Measurements from ENCODE around the gene RPUSD1. TPM values are rescaled to one million over a fixed set of nuclear protein-coding genes. Genes with fewer than 3 reads are reported as not detected.

The RPUSD1 gene
- polyA plus RNA-seq, 1 donor (not counting 4 experiments of a cell fraction or from before 2014, with no cell fraction given), result 11.9 TPM

- H3K9ac ChIP-seq (ENCODE audit: control insufficient read depth, extremely low read depth, insufficient read depth, low read length), result no peak overlapping the region
- H4K20me1 ChIP-seq (ENCODE audit: control insufficient read depth, extremely low read depth, insufficient read depth, low read length), result no peaks in the 10 kb centered on the region
- no peak overlapping the region for H2AFZ ChIP-seq (ENCODE audit: control insufficient read depth, low read length)
- H3K36me3 ChIP-seq (ENCODE audit: control insufficient read depth in 2 of 2, extremely low read depth in 1 of 2, insufficient read depth in 2 of 2, low read length in 2 of 2), result no peaks in the 10 kb centered on the region
- H3K27me3 ChIP-seq (ENCODE audit: control insufficient read depth, extremely low read depth, insufficient read depth, low read length), result peaks cover 24% of the 10 kb centered on the region
- H3K9me1 ChIP-seq (ENCODE audit: control insufficient read depth, extremely low read depth, insufficient read depth, low read length), result no peaks in the 10 kb centered on the region
- dilution Hi-C loops (cut with MboI; ENCODE audit: extremely low pct_ligation_motif_present, low sequenced_read_pairs), result no loop called here
- no peak overlapping the region for H3K4me3 ChIP-seq (ENCODE audit: control insufficient read depth in 2 of 3, extremely low read depth in 1 of 3, insufficient read depth in 2 of 3, low read depth in 1 of 3, low read length in 3 of 3)
- no peaks in the 10 kb centered on the region for H3K79me2 ChIP-seq (ENCODE audit: control insufficient read depth, insufficient read depth, low read length)
- no peaks in the 10 kb centered on the region for H3K4me1 ChIP-seq (ENCODE audit: control insufficient read depth, extremely low read depth, insufficient read depth, low read length)
- TF ChIP-seq CTCF (optimal IDR thresholded peaks at IDR 0.05 in 1 of 3, IDR thresholded peaks at IDR 0.05 in 1 of 3, conservative IDR thresholded peaks at IDR 0.05 in 1 of 3; ENCODE audit: extremely low read depth in 1 of 3, insufficient read depth in 2 of 3, low read length in 3 of 3) (no peak), EZH2 (IDR thresholded peaks at IDR 0.05; ENCODE audit: low read length) (no peak)
- H3K27ac ChIP-seq (ENCODE audit: control insufficient read depth, insufficient read depth, low read length), result no peak overlapping the region
- no peaks in the 10 kb centered on the region for H3K9me3 ChIP-seq (ENCODE audit: control insufficient read depth, low read depth, low read length)
- no peak overlapping the region for H3K4me2 ChIP-seq (ENCODE audit: control insufficient read depth, extremely low read depth, insufficient read depth, low read depth, low read length)
- FAIRE-seq, result peak; percentile 79
- DNase-seq (ENCODE audit: low read depth, low spot score), result no peak
Measured at GRCh38 chr16:818592-818991, 30.4 kb upstream of the RPUSD1 start.

- TF ChIP-seq CTCF (optimal IDR thresholded peaks at IDR 0.05 in 1 of 3, IDR thresholded peaks at IDR 0.05 in 1 of 3, conservative IDR thresholded peaks at IDR 0.05 in 1 of 3; ENCODE audit: extremely low read depth in 1 of 3, insufficient read depth in 2 of 3, low read length in 3 of 3), result no peak
- no peak for TF ChIP-seq EZH2 (IDR thresholded peaks at IDR 0.05; ENCODE audit: low read length)
- Histone ChIP-seq H3K9me3 (ENCODE audit: control insufficient read depth, low read depth, low read length) (no peaks in the 10 kb centered on the region), H3K9me1 (ENCODE audit: control insufficient read depth, extremely low read depth, insufficient read depth, low read length) (no peaks in the 10 kb centered on the region), H3K4me3 (ENCODE audit: control insufficient read depth in 2 of 3, extremely low read depth in 1 of 3, insufficient read depth in 2 of 3, low read depth in 1 of 3, low read length in 3 of 3) (no peak overlapping the region), H3K79me2 (ENCODE audit: control insufficient read depth, insufficient read depth, low read length) (no peaks in the 10 kb centered on the region), H3K4me1 (ENCODE audit: control insufficient read depth, extremely low read depth, insufficient read depth, low read length) (no peaks in the 10 kb centered on the region), H3K36me3 (ENCODE audit: control insufficient read depth in 2 of 2, extremely low read depth in 1 of 2, insufficient read depth in 2 of 2, low read length in 2 of 2) (no peaks in the 10 kb centered on the region), H2AFZ (ENCODE audit: control insufficient read depth, low read length) (no peak overlapping the region), H3K9ac (ENCODE audit: control insufficient read depth, extremely low read depth, insufficient read depth, low read length) (no peak overlapping the region), H3K4me2 (ENCODE audit: control insufficient read depth, extremely low read depth, insufficient read depth, low read depth, low read length) (no peak overlapping the region), H3K27ac (ENCODE audit: control insufficient read depth, insufficient read depth, low read length) (no peak overlapping the region), H4K20me1 (ENCODE audit: control insufficient read depth, extremely low read depth, insufficient read depth, low read length) (no peaks in the 10 kb centered on the region), H3K27me3 (ENCODE audit: control insufficient read depth, extremely low read depth, insufficient read depth, low read length) (peaks cover 29% of the 10 kb centered on the region)
- dilution Hi-C loops (cut with MboI; ENCODE audit: extremely low pct_ligation_motif_present, low sequenced_read_pairs), result no loop called here
- FAIRE-seq (no peak), DNase-seq (ENCODE audit: low read depth, low spot score) (no peak)
Measured at GRCh38 chr16:818132-818531, 30.0 kb upstream of the RPUSD1 start.

Data from keratinocyte (primary cell).